NB4 (cell line): ENCODE measurements around the gene SUGP2.

Experiments
- DNase-seq: peaks from one replicate; pipeline ENCODE4 v3.0.0; 2010; ENCODE audit warnings: low read depth
- H3K4me3 ChIP-seq: one replicate; pipeline ENCODE4 v1.5.1; 2011; ENCODE audit warnings: mild to moderate bottlenecking, low read depth, low read length, moderate library complexity
- MYC ChIP-seq: IDR thresholded peaks from 2 replicates; pipeline ENCODE4 v1.6.1; 2011; ENCODE audit warnings: low read depth, low read length
- POLR2A ChIP-seq: IDR thresholded peaks from 2 replicates; pipeline ENCODE4 v1.6.1; 2011; ENCODE audit warnings: mild to moderate bottlenecking; ENCODE audit not compliant: insufficient read length; ENCODE audit errors: extremely low read depth
- TF ChIP-seq, protein P1 (sequence below): IDR thresholded peaks from 2 replicates; pipeline ENCODE4 v1.6.1; 2011; ENCODE audit warnings: low read depth, low read length
- TF ChIP-seq, protein P2 (sequence below): IDR thresholded peaks from one replicate; pipeline ENCODE4 v1.5.1; 2012; ENCODE audit warnings: low read depth, low read length

Gene SUGP2

DNA sequence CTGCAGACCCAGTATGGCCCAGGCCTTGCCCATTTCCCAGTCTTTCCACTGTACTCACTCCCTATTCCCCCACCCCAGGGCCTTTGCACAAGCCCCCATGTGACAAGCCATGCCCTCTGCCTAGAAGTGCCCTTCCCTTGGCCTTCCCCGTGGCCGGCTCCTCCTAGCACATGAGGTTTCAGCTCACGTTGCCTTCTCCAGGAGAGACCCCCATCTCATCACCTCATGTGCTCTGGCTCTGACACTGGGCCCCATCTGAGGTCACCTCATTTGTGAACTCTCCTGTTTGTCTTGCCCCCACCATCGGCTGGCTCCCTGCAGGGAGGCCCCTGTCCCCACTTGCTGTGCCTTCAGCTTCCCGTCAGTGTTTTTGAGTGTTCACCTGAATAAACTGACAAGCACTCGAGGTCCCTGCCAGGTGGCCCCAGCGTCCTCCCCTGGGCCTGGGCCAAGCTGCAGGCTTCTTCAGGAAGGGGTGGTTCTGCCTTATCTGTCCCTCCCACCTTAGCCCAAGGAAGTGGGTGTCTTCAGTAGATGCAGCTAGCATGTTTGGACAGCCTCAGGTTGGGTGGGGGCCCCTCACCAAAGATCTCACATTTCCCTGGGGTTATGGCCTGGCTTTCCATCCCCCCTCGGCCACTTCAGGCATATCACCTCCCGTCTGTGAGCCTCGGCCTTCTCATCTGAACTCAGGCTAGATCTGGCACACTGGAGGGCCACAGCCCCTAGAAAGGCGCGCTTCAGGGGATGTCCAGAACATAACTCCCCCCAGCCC lies 26.7 kb upstream of the SUGP2 start:
- DNase-seq, result no peak
- no peak overlapping the region for H3K4me3 ChIP-seq
- TF ChIP-seq, protein P1, sequence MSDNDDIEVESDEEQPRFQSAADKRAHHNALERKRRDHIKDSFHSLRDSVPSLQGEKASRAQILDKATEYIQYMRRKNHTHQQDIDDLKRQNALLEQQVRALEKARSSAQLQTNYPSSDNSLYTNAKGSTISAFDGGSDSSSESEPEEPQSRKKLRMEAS, result no peak
- no peak for TF ChIP-seq POLR2A
- TF ChIP-seq, protein P2, sequence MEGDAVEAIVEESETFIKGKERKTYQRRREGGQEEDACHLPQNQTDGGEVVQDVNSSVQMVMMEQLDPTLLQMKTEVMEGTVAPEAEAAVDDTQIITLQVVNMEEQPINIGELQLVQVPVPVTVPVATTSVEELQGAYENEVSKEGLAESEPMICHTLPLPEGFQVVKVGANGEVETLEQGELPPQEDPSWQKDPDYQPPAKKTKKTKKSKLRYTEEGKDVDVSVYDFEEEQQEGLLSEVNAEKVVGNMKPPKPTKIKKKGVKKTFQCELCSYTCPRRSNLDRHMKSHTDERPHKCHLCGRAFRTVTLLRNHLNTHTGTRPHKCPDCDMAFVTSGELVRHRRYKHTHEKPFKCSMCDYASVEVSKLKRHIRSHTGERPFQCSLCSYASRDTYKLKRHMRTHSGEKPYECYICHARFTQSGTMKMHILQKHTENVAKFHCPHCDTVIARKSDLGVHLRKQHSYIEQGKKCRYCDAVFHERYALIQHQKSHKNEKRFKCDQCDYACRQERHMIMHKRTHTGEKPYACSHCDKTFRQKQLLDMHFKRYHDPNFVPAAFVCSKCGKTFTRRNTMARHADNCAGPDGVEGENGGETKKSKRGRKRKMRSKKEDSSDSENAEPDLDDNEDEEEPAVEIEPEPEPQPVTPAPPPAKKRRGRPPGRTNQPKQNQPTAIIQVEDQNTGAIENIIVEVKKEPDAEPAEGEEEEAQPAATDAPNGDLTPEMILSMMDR, result no peak
- no peak for TF ChIP-seq MYC

DNA sequence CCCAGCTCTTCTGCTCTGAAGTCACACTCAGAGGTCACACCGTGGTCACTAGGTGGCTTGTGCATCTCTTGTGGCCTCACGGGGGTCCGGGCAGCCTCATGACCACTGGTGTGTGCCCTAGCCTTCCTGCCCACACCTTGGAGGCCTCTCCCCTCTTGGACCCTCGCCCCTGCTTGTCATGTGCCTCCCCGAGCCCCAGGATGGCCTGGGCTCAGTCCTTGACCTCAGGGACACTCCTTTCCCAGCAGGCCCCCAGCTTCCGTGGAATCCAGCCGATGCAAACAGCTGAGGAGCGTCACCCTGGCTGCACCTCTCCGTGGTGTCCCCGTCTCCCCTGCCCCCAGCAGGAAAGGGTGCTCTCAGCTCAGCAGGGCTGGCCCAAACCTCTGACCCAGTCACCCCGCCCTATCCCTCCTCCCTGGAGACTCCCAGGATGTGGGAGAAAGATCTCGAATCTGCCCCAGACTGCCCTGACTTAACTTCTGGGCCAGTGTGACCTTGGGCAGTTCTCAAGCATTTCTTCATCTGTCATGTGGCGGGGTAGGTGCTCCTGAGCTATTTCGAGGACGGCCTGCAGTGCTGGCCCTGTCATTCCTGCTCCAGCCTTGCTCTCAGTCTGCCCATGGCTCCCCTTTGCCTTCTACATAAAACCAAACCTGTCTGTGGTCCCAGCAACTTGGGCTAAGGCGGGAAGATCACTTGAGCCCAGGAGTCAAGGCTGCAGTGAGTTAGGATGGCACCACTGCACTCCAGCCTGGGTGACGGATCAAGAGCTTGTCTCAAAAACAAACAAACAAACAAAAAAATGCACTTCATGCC lies 25.9 kb upstream of the SUGP2 start:
- no peak for DNase-seq
- TF ChIP-seq, protein P1, result no peak
- TF ChIP-seq MYC (no peak), POLR2A (no peak)
- TF ChIP-seq, protein P2, result no peak
- no peak overlapping the region for H3K4me3 ChIP-seq

GRCh38 chr19:19057720-19058119 lies 24.4 kb upstream of the SUGP2 start:
- no peak for DNase-seq
- TF ChIP-seq MYC, result no peak
- TF ChIP-seq, protein P1, result no peak
- TF ChIP-seq POLR2A, result no peak
- TF ChIP-seq, protein P2, result no peak
- no peak overlapping the region for H3K4me3 ChIP-seq

GRCh38 chr19:19057317-19057716 lies 24.0 kb upstream of the SUGP2 start:
- DNase-seq, result no peak
- TF ChIP-seq, protein P1, result no peak
- no peak for TF ChIP-seq POLR2A
- TF ChIP-seq, protein P2, result no peak
- TF ChIP-seq MYC, result no peak
- no peak overlapping the region for H3K4me3 ChIP-seq

DNA sequence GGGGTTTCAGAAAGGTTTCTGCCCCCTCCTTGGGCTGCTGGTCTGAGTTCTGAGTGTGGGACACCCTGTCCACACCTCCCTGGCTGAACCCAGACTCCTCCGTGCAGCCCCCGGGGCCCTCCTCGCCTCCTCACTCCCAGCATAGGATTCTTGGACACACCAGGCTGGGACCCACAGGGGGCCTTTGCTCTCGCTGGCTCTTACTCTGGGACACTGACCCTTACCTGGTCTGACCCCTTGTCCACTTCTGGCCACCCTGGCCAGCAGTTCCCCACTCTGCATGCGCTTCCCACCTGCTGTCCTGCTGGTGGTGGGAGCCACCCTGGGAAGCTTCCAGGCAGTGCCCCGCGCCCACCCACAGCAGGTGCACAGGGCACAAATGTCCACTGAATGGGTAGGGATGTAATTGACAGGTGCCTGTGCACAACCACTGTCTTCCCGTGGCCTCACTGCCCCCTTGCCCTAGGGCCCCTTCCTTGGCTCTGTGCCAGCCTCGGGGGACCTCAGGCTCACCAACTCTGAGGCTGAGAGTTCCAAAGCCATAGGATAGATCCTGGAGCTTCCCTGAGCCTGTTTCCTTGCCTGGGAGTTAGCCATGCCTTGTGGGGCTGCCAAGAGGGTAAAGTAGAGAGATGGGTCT lies 23.4 kb upstream of the SUGP2 start:
- DNase-seq, result no peak
- TF ChIP-seq, protein P2, result no peak
- TF ChIP-seq POLR2A (no peak), MYC (no peak)
- TF ChIP-seq, protein P1, result no peak
- H3K4me3 ChIP-seq, result no peak overlapping the region
